22Rv1 (cell line): ENCODE results near the gene PHF1.

ENCODE experiments used
- CTCF ChIP-seq: fragments of 450-650 bp; IDR thresholded peaks from 2 replicates; pipeline ENCODE4 v1.5.1; 2017; ENCODE audit warnings: mild to moderate bottlenecking
- ZFX ChIP-seq: fragments of 450-650 bp; IDR thresholded peaks from 2 replicates; pipeline ENCODE4 v1.6.1; 2017; ENCODE audit warnings: antibody characterized with exemption, borderline replicate concordance

GRCh38 chr6:33424855-33425667 lies 14.2 kb downstream of the PHF1 start:
- TF ChIP-seq CTCF (no peak), ZFX (no peak)
